EL (cell line): ENCODE results near the gene AP5Z1.
"Not testable (repeated sequence)": the region's sequence is repeated elsewhere in the genome, so short reads cannot be mapped to it uniquely, and the experiment has no call there.

Experiments used
- DNase-seq: peaks from one replicate; pipeline ENCODE4 v3.0.0-alpha.2; 2016

The AP5Z1 gene

GRCh38 chr7:4789194-4790077 is 14.0 kb downstream of the AP5Z1 start:
- no peak for DNase-seq

- DNase-seq: no peak
Observed at GRCh38 chr7:4790078-4790465, 14.6 kb downstream of the AP5Z1 start.

- no peak for DNase-seq
Observed at GRCh38 chr7:4790516-4790991, 15.1 kb downstream of the AP5Z1 start.

GRCh38 chr7:4791101-4791737 is 15.8 kb downstream of the AP5Z1 start:
- DNase-seq: no peak

- DNase-seq: peak; percentile 34
Observed at GRCh38 chr7:4791738-4792536, 16.5 kb downstream of the AP5Z1 start.

- no peak for DNase-seq
Observed at GRCh38 chr7:4792537-4793126, 17.2 kb downstream of the AP5Z1 start.

- not testable (repeated sequence) for DNase-seq
Observed at GRCh38 chr7:4793385-4793993, 18.1 kb downstream of the AP5Z1 start.

GRCh38 chr7:4794171-4794570 is 18.7 kb downstream of the AP5Z1 start:
- not testable (repeated sequence) for DNase-seq

GRCh38 chr7:4794591-4795350 is 19.3 kb downstream of the AP5Z1 start:
- DNase-seq: no peak

GRCh38 chr7:4796453-4796852 is 21.0 kb downstream of the AP5Z1 start:
- DNase-seq: no peak

- DNase-seq: peak; percentile 37
Observed at GRCh38 chr7:4797858-4798705, 22.7 kb downstream of the AP5Z1 start.

GRCh38 chr7:4798706-4799235 is 23.3 kb downstream of the AP5Z1 start:
- DNase-seq: no peak

GRCh38 chr7:4799508-4800268 is 24.3 kb downstream of the AP5Z1 start:
- DNase-seq: peak; percentile 10

GRCh38 chr7:4800487-4800886 is 25.1 kb downstream of the AP5Z1 start:
- DNase-seq: no peak

- no peak for DNase-seq
Observed at GRCh38 chr7:4800926-4801838, 25.8 kb downstream of the AP5Z1 start.

GRCh38 chr7:4801839-4802231 is 26.4 kb downstream of the AP5Z1 start:
- DNase-seq: no peak

GRCh38 chr7:4802577-4802976 is 27.2 kb downstream of the AP5Z1 start:
- DNase-seq: not testable (repeated sequence)
